ENCODE measurements around the gene ATL3. TPM values are rescaled to one million over a fixed set of nuclear protein-coding genes. Genes with fewer than 3 reads are reported as not detected.

ATL3 gene
- total RNA-seq, 4 donors from 2014 or later = 10.2 to 16.5 (median 12.4) TPM

DNA sequence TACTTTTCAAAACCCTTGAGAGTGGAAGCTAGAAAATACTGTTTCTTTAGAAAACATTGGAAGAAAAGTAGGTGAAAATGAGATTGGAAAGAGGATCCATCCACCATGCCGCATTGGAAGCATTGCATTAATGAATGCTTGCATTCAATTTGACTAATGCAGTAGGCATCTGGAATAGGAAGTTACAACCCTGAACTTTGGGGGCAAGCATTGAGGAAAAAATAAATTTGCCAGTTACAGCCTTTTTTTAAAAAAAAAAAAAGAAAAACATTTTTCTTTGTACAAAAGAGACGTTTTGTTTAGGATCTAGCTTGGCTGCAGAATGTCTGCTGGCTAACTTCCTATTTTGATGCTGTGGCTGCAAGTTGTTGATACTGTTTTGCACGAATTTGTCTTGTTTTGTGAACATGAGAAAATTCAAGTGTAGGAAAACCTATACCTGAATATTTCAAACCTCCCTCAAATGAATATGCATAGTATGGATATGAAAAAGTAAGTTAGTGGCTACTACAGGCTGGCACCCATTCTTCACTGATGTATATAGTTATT is 38.2 kb upstream of the ATL3 start:
- H3K36me3 ChIP-seq = no peaks in the 10 kb centered on the region
- no peak for DNase-seq
- intact Hi-C loops (cut with DNase I; ENCODE audit: low total_unique reads) (no loop called here), in situ Hi-C loops (cut with MboI; ENCODE audit: low sequenced_read_pairs in 4 of 4) (no loop called here)
- H3K27me3 ChIP-seq = no peaks in the 10 kb centered on the region
- TF ChIP-seq POLR2A (IDR thresholded peaks at IDR 0.05) = no peak
- TF ChIP-seq, protein P1, sequence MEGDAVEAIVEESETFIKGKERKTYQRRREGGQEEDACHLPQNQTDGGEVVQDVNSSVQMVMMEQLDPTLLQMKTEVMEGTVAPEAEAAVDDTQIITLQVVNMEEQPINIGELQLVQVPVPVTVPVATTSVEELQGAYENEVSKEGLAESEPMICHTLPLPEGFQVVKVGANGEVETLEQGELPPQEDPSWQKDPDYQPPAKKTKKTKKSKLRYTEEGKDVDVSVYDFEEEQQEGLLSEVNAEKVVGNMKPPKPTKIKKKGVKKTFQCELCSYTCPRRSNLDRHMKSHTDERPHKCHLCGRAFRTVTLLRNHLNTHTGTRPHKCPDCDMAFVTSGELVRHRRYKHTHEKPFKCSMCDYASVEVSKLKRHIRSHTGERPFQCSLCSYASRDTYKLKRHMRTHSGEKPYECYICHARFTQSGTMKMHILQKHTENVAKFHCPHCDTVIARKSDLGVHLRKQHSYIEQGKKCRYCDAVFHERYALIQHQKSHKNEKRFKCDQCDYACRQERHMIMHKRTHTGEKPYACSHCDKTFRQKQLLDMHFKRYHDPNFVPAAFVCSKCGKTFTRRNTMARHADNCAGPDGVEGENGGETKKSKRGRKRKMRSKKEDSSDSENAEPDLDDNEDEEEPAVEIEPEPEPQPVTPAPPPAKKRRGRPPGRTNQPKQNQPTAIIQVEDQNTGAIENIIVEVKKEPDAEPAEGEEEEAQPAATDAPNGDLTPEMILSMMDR (IDR thresholded peaks at IDR 0.05 in 4 of 5, conservative IDR thresholded peaks at IDR 0.05 in 1 of 5) = no peak
- no peak for ATAC-seq
- no peaks in the 10 kb centered on the region for H3K9me3 ChIP-seq
- peaks cover 0 to 5% of the 10 kb centered on the region in 2 donors for H3K4me1 ChIP-seq
- H3K4me3 ChIP-seq = no peak overlapping the region
- H3K27ac ChIP-seq = no peak overlapping the region

- intact Hi-C loops (cut with DNase I; ENCODE audit: low total_unique reads) = no loop called here
- H3K36me3 ChIP-seq = no peaks in the 10 kb centered on the region
- H3K9me3 ChIP-seq = no peaks in the 10 kb centered on the region
- DNase-seq = no peak
- no peak for ATAC-seq
- no peaks in the 10 kb centered on the region for H3K27me3 ChIP-seq
- TF ChIP-seq POLR2A (IDR thresholded peaks at IDR 0.05) = no peak
- TF ChIP-seq, protein P1 (IDR thresholded peaks at IDR 0.05 in 4 of 5, conservative IDR thresholded peaks at IDR 0.05 in 1 of 5) = no peak
- in situ Hi-C loops (cut with MboI; ENCODE audit: low sequenced_read_pairs in 4 of 4) = no loop called here
- no peak overlapping the region for H3K4me3 ChIP-seq
- H3K27ac ChIP-seq = no peak overlapping the region
- H3K4me1 ChIP-seq = peaks cover 0 to 5% of the 10 kb centered on the region in 2 donors
These were observed 37.6 kb upstream of the ATL3 start for GRCh38 chr11:63708764-63709163.

GRCh38 chr11:63705526-63705925 is 34.4 kb upstream of the ATL3 start:
- no peak overlapping the region for H3K27ac ChIP-seq
- intact Hi-C loops (cut with DNase I; ENCODE audit: low total_unique reads) = no loop called here
- ATAC-seq (no peak), DNase-seq (no peak)
- H3K36me3 ChIP-seq = no peaks in the 10 kb centered on the region
- TF ChIP-seq POLR2A (IDR thresholded peaks at IDR 0.05) = no peak
- TF ChIP-seq, protein P1 (IDR thresholded peaks at IDR 0.05 in 4 of 5, conservative IDR thresholded peaks at IDR 0.05 in 1 of 5) = no peak
- no peak overlapping the region for H3K4me3 ChIP-seq
- H3K27me3 ChIP-seq = no peaks in the 10 kb centered on the region
- H3K9me3 ChIP-seq = no peaks in the 10 kb centered on the region
- in situ Hi-C loops (cut with MboI; ENCODE audit: low sequenced_read_pairs in 4 of 4) = no loop called here
- peaks cover 0 to 5% of the 10 kb centered on the region in 2 donors for H3K4me1 ChIP-seq

DNA sequence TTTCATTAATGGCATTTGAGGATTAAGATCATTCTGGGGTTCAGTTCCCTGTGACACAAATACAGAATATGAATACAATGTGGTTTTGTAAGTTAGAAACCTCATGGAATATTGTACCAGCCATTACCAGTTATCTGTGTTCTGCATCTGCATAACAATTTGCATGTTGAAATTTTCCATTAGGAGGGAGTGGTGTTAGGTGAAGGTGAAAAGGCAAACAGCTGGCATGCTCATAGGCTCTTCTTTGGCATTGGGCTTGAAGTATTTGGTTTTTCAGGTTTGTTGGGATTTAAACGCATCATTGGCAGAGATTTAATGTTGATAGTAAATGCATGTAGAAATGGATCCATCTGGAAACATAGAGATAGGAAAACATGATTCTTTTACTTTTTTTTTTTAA is 28.7 kb upstream of the ATL3 start:
- intact Hi-C loops (cut with DNase I; ENCODE audit: low total_unique reads) (no loop called here), in situ Hi-C loops (cut with MboI; ENCODE audit: low sequenced_read_pairs in 4 of 4) (no loop called here)
- Histone ChIP-seq H3K4me1 (peaks cover 6 to 24% of the 10 kb centered on the region in 2 donors), H3K9me3 (no peaks in the 10 kb centered on the region), H3K27ac (no peak overlapping the region), H3K36me3 (no peaks in the 10 kb centered on the region), H3K4me3 (no peak overlapping the region), H3K27me3 (no peaks in the 10 kb centered on the region)
- no peak for ATAC-seq
- TF ChIP-seq POLR2A (IDR thresholded peaks at IDR 0.05) = no peak
- TF ChIP-seq, protein P1 (IDR thresholded peaks at IDR 0.05 in 4 of 5, conservative IDR thresholded peaks at IDR 0.05 in 1 of 5) = no peak
- DNase-seq = no peak

All from gastrocnemius medialis (tissue), 4 donors.